GM11168 (cell line): ENCODE results near the gene BANK1.

Experiments used
- in situ Hi-C: fragments of 300-500 bp; cut with MboI; formaldehyde crosslinking; loops from one replicate; pipeline ENCODE4 v1.12.0; 2022; ENCODE audit warnings: low sequenced_read_pairs; ENCODE audit not compliant: unreplicated experiment

Gene BANK1

DNA sequence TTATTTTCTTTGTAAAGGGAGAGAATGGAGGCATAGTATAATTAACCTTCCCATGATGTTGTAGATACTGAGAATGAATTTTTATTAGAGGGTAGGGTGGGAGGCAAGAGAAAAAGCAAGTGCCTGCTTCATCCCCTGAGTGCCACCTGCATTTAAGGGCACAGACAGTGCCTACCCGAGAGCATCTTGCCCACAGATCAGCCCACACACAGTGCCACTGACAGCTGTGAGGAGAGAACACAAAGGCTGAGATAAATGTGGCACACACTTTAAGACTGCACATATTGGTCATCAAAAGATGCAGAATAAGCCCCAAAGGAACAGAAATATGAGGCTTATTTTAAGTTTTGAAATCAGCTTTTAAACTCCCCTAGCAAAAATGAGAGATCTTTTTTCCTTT, 304.0 kb downstream of the BANK1 start:
- in situ Hi-C loops: no loop called here

- in situ Hi-C loops: no loop called here
Measured at GRCh38 chr4:102103368-102103767, 312.8 kb downstream of the BANK1 start.

DNA sequence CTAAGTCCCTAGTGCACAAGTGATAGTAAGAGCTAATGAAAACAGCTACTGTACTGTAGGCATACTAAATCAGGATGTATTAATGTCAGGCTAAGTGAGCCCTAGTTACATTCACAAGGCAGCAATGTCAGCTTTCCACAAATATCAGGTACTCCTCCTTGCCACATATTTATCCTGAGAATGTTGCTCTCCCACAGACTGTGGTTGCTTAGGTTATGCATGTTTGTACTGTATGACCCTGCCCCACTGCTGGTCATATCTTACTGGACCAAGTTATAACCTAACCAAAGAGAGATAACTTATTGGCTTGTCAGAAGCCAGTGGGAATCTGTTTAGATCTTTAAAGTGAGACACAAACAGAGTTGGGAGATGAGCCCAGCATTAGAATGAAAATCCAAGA, 313.7 kb downstream of the BANK1 start:
- in situ Hi-C loops: no loop called here

DNA sequence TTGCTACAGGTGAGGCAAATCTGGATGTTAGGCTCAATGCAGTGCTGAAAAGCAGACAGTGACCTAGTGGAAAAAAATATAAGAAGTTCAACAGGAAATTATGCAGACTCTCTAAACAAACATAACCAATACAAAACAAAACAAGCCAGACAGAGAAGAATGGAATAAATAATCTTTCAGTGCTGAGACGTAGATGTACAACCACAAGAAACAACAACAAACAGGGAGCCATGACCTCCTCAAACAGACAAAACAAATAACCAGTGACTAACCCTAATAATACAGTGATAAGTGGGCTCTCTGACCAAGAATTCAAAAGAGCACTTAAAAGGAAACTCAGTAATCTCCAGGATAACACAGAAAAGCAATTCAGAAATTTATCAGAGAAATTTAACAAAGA, 315.5 kb downstream of the BANK1 start:
- in situ Hi-C loops: no loop called here

DNA sequence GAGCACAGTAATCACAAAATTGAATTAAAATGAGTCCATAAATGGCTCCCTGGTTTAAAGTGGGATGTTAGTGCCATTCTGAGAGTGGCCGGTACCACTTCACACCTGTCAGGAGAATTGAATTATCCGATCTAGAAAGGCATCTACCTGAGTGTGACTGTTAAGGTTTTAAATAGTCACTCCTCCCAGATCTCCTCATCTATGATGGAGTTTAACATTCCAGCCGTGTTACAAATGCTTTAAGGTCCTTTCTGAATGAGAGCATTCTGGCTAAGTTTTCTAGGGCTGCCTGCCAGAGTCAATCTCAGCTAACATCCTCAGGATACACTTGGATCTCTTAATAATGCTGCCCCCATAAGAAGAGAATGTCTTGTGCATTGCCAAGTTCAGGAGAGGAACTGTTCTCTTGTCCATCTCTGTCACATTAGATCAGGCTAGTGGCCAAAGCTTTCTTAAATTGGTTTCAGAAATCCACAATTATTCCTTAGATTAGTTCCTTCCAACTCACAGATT, 323.6 kb downstream of the BANK1 start:
- in situ Hi-C loops: no loop called here

- in situ Hi-C loops: no loop called here
Measured at GRCh38 chr4:102116121-102116520, 325.6 kb downstream of the BANK1 start.

DNA sequence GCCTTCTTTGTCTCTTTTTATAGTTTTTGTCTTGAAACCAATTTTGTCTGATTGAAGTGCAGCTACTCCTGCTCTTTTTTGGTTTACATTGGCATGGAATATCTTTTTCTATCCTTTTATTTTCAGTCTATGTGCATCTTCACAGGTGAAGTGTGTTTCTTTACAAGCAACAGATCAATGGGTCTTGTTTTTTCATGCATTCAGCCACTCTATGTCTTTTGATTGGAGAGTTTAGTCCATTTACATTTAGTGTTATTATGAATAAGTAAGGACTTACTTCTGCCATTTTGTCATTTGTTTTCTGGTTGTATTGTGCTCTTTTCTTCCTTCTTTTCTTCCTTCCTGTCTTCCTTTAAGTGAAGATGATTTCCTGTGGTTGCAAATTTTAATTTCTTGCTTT, 330.3 kb downstream of the BANK1 start:
- in situ Hi-C loops: no loop called here
